Caco-2 (cell line): Measurements from ENCODE around the gene WDR59. TPM values are rescaled to one million over a fixed set of nuclear protein-coding genes. Genes with fewer than 3 reads are reported as not detected.

Experiments
- BruUV-seq: library from RNA; stranded (reverse); fragments of 400-500 nt; replicated peaks from 2 replicates; lab custom pipeline; 2021; lab: Mats Ljungman, UMichigan
- CTCF ChIA-PET: fragments of 300-600 bp; sonication (Branson Sonifier 250); formaldehyde crosslinking; loops from one replicate; lab custom pipeline; 2022; ENCODE audit warnings: antibody characterized with exemption; lab: Charles Lee
- POLR2A ChIA-PET: fragments of 300-600 bp; sonication (Branson Sonifier 250); formaldehyde crosslinking; loops from one replicate; lab custom pipeline; 2022; ENCODE audit warnings: antibody characterized with exemption; lab: Charles Lee
- DNase-seq, 2 experiments: peaks; one replicate each; pipeline versions ENCODE4 v3.0.0 to v3.0.0-alpha.2; 2020 to 2022
- H3K27me3 ChIP-seq: replicated peaks from 2 replicates; pipeline ENCODE4 v1.6.0; 2011; ENCODE audit warnings: low read length; ENCODE audit not compliant: control insufficient read depth, insufficient read depth
- H3K36me3 ChIP-seq: 2 replicates; pipeline ENCODE4 v1.5.1; 2011; ENCODE audit warnings: low read length; ENCODE audit not compliant: control insufficient read depth, insufficient read depth
- H3K4me1 ChIP-seq: fragments of 250-450 bp; sonication (Bioruptor Pico); 2 replicates; pipeline ENCODE4 v1.5.1; 2020; ENCODE audit warnings: mild to moderate bottlenecking
- H3K4me3 ChIP-seq: 2 replicates; pipeline ENCODE4 v1.5.1; 2011; ENCODE audit warnings: low read depth, mild to moderate bottlenecking, control low read depth, low read length
- H3K9me3 ChIP-seq: fragments of 250-450 bp; sonication (Bioruptor Pico); 2 replicates; pipeline ENCODE4 v1.5.1; 2020; ENCODE audit warnings: mild to moderate bottlenecking, moderate library complexity
- H3K27ac Mint-ChIP-seq: one replicate; pipeline ENCODE4 v1.8.0; 2022; ENCODE audit warnings: mixed read lengths; ENCODE audit not compliant: unreplicated experiment
- H3K27me3 Mint-ChIP-seq: one replicate; pipeline ENCODE4 v1.8.0; 2022; ENCODE audit warnings: mixed read lengths; ENCODE audit not compliant: insufficient read depth, unreplicated experiment
- H3K36me3 Mint-ChIP-seq: one replicate; pipeline ENCODE4 v1.8.0; 2022; ENCODE audit warnings: mild to moderate bottlenecking, mixed read lengths; ENCODE audit not compliant: insufficient read depth, unreplicated experiment
- H3K4me1 Mint-ChIP-seq: one replicate; pipeline ENCODE4 v1.8.0; 2022; ENCODE audit warnings: low read depth, mixed read lengths; ENCODE audit not compliant: unreplicated experiment
- H3K4me3 Mint-ChIP-seq: one replicate; pipeline ENCODE4 v1.8.0; 2022; ENCODE audit warnings: mild to moderate bottlenecking, moderate library complexity, mixed read lengths; ENCODE audit not compliant: unreplicated experiment
- H3K9me3 Mint-ChIP-seq: one replicate; pipeline ENCODE4 v1.8.0; 2022; ENCODE audit warnings: mixed read lengths; ENCODE audit not compliant: unreplicated experiment
- intact Hi-C: fragments of 100-400 bp; cut with micrococcal nuclease; formaldehyde crosslinking; loops from one replicate; pipeline ENCODE4 v1.10.0; 2022; ENCODE audit not compliant: unreplicated experiment
- total RNA-seq: library from RNA; stranded (reverse); gene quantifications from 2 replicates; pipeline ENCODE4 v1.2.3, GENCODE V29; 2022
- TF ChIP-seq, protein P1 (sequence below), 2 experiments: fragments of 200-600 bp in 1 of 2; IDR thresholded peaks; 1 replicate in 1 of 2; 2 replicates in 1 of 2; pipeline versions ENCODE4 v1.5.1 to v1.8.0; 2011 to 2022; ENCODE audit warnings: antibody characterized with exemption in 1 of 2, control low read depth in 1 of 2, inconsistent platforms in 1 of 2, low read depth in 1 of 2, low read length in 1 of 2, mild to moderate bottlenecking in 1 of 2, moderate library complexity in 1 of 2; ENCODE audit not compliant: insufficient read depth in 1 of 2, severe bottlenecking in 1 of 2, unreplicated experiment in 1 of 2

Gene WDR59
- total RNA-seq, 1 experiment from 2014 or later: 148 TPM

DNA sequence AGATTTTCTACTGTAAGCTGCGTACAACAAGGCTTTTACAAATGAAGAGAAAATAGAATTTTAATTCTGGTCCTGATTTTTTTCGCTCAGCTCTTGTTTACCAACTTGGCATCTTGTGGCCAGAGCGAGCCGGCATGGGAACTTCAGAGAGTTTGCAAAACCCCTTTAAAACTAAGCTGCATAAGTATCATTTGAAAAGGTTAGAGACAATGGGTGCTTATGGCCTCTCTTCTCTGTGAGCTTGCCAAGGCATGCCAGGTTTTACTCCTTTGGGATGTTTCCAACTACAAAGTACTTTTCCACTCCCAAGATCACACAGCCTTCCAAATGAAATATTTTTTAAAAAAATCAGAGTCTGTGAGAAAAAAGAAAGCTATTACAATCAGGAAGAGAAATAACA is 147.9 kb downstream of the WDR59 start:
- H3K27me3 ChIP-seq: no peaks in the 10 kb centered on the region
- ChIA-PET CTCF (interaction anchor here (1.1 kb wide), 1 partner anchor 28 kb away, joined by 3 read pairs; no protein-coding TSS in a partner anchor), POLR2A (no interaction called here)
- no peaks in the 10 kb centered on the region for H3K36me3 Mint-ChIP-seq
- H3K4me1 Mint-ChIP-seq: no peaks in the 10 kb centered on the region
- H3K27me3 Mint-ChIP-seq: no peaks in the 10 kb centered on the region
- peak in 1 of 2 experiments; percentile 9 for DNase-seq
- H3K4me3 Mint-ChIP-seq: no peak overlapping the region
- H3K36me3 ChIP-seq: no peaks in the 10 kb centered on the region
- H3K9me3 Mint-ChIP-seq: no peaks in the 10 kb centered on the region
- no peaks in the 10 kb centered on the region for H3K9me3 ChIP-seq
- intact Hi-C loops: no loop called here
- no peak overlapping the region for H3K4me3 ChIP-seq
- no peak overlapping the region for H3K27ac Mint-ChIP-seq
- no peaks in the 10 kb centered on the region for H3K4me1 ChIP-seq
- BruUV-seq: no TSS peak
- TF ChIP-seq, protein P1, sequence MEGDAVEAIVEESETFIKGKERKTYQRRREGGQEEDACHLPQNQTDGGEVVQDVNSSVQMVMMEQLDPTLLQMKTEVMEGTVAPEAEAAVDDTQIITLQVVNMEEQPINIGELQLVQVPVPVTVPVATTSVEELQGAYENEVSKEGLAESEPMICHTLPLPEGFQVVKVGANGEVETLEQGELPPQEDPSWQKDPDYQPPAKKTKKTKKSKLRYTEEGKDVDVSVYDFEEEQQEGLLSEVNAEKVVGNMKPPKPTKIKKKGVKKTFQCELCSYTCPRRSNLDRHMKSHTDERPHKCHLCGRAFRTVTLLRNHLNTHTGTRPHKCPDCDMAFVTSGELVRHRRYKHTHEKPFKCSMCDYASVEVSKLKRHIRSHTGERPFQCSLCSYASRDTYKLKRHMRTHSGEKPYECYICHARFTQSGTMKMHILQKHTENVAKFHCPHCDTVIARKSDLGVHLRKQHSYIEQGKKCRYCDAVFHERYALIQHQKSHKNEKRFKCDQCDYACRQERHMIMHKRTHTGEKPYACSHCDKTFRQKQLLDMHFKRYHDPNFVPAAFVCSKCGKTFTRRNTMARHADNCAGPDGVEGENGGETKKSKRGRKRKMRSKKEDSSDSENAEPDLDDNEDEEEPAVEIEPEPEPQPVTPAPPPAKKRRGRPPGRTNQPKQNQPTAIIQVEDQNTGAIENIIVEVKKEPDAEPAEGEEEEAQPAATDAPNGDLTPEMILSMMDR (IDR thresholded peaks at IDR 0.05; ENCODE audit: insufficient read depth in 1 of 2, low read depth in 1 of 2, low read length in 1 of 2, severe bottlenecking in 1 of 2, unreplicated experiment in 1 of 2): no peak

DNA sequence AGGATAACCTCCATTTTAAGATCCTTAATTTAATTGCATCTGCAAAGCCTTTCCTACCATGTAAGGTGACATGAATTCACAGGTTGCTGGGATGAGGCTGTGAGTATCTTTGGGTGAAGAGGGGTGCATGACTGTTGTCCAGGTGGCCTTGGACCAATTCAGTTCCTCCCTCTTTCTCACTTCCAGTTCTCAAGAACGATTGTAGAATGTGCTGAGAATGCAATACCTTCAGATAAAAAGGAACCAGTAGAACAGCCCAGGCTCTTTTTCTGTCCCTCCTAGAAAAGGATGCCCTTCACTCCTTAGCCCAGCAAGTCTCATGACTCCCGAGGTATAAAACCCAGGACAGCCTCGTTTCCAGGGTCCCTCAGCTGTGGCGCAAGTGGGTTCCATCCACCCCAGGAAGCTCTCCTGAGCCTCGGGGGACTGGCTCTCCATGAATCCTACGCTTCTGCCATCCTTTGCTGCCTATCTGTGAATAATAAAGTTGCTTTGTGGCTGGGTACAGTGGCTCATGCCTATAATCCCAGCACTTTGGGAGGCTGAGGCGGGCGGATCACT is 148.7 kb downstream of the WDR59 start:
- H3K4me3 Mint-ChIP-seq: no peak overlapping the region
- H3K4me3 ChIP-seq: no peak overlapping the region
- peak in 1 of 2 experiments; percentile 8 for DNase-seq
- H3K4me1 Mint-ChIP-seq: no peaks in the 10 kb centered on the region
- H3K9me3 ChIP-seq: no peaks in the 10 kb centered on the region
- H3K36me3 Mint-ChIP-seq: no peaks in the 10 kb centered on the region
- CTCF ChIA-PET: interaction anchor here (1.1 kb wide), 1 partner anchor 28 kb away, joined by 3 read pairs; no protein-coding TSS in a partner anchor
- H3K27ac Mint-ChIP-seq: no peak overlapping the region
- H3K4me1 ChIP-seq: no peaks in the 10 kb centered on the region
- H3K9me3 Mint-ChIP-seq: no peaks in the 10 kb centered on the region
- POLR2A ChIA-PET: no interaction called here
- intact Hi-C loops: no loop called here
- TF ChIP-seq, protein P1 (IDR thresholded peaks at IDR 0.05; ENCODE audit: insufficient read depth in 1 of 2, low read depth in 1 of 2, low read length in 1 of 2, severe bottlenecking in 1 of 2, unreplicated experiment in 1 of 2): no peak
- no peaks in the 10 kb centered on the region for H3K36me3 ChIP-seq
- no peaks in the 10 kb centered on the region for H3K27me3 Mint-ChIP-seq
- H3K27me3 ChIP-seq: no peaks in the 10 kb centered on the region
- no TSS peak for BruUV-seq

DNA sequence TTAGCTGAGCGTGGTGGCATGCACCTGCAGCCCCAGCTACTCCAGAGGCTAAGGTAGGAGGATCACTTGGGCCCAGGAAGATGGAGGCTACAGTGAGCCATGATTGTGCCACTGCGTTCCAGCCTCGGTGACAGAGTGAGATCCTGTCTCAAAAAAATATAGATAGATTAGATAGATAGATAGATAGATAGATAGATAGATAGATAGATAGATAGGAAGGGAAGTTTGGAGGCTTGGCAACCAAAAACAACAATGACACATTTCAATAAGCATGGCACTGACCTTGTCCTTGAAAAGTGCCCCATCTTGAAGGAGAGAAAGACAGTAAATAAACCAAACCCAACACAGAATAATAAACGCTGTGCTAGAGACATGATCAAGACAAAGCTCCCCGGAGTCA is 152.7 kb downstream of the WDR59 start:
- Histone ChIP-seq H3K4me3 (no peak overlapping the region), H3K27me3 (no peaks in the 10 kb centered on the region), H3K36me3 (no peaks in the 10 kb centered on the region; the same call in 1 of the 2 replicates), H3K9me3 (no peaks in the 10 kb centered on the region), H3K4me1 (peaks cover 15% of the 10 kb centered on the region)
- DNase-seq: no peak
- Mint-ChIP-seq H3K9me3 (peaks cover 14% of the 10 kb centered on the region), H3K36me3 (no peaks in the 10 kb centered on the region), H3K4me1 (peaks cover 9% of the 10 kb centered on the region), H3K4me3 (no peak overlapping the region), H3K27me3 (no peaks in the 10 kb centered on the region), H3K27ac (no peak overlapping the region)
- ChIA-PET CTCF (no interaction called here), POLR2A (no interaction called here)
- TF ChIP-seq, protein P1 (IDR thresholded peaks at IDR 0.05; ENCODE audit: insufficient read depth in 1 of 2, low read depth in 1 of 2, low read length in 1 of 2, severe bottlenecking in 1 of 2, unreplicated experiment in 1 of 2): no peak
- intact Hi-C loops: no loop called here
- no TSS peak for BruUV-seq
